H9 (cell line): ENCODE data around the gene HPS3. TPM values are rescaled to one million over a fixed set of nuclear protein-coding genes. Genes with fewer than 3 reads are reported as not detected.

Experiments
- DNase-seq: peaks from one replicate; pipeline ENCODE4 v3.0.0-alpha.2; 2017
- H2AFZ ChIP-seq: one replicate; pipeline ENCODE4 v1.6.1; 2013; ENCODE audit warnings: mild to moderate bottlenecking, low read length, control low read depth, moderate library complexity
- H2AK5ac ChIP-seq: 2 replicates; pipeline ENCODE4 v1.6.1; 2013; ENCODE audit warnings: low read length, control low read depth, mixed read lengths; ENCODE audit not compliant: insufficient read length
- H2BK120ac ChIP-seq: one replicate; pipeline ENCODE4 v1.6.1; 2013; ENCODE audit warnings: low read depth, mild to moderate bottlenecking, low read length, control low read depth, inconsistent platforms; ENCODE audit not compliant: poor library complexity, severe bottlenecking
- H2BK12ac ChIP-seq: 2 replicates; pipeline ENCODE4 v1.6.1; 2013; ENCODE audit warnings: low read length, control low read depth, mixed read lengths, low read depth; ENCODE audit not compliant: insufficient read length
- H2BK15ac ChIP-seq: 2 replicates; pipeline ENCODE4 v1.6.1; 2013; ENCODE audit warnings: low read depth, low read length, control low read depth
- H2BK20ac ChIP-seq: one replicate; pipeline ENCODE4 v1.6.1; 2013; ENCODE audit warnings: low read depth, mild to moderate bottlenecking, low read length, control low read depth, inconsistent platforms; ENCODE audit not compliant: poor library complexity, severe bottlenecking
- H2BK5ac ChIP-seq: 2 replicates; pipeline ENCODE4 v1.6.1; 2013; ENCODE audit warnings: low read length, control low read depth, mixed read lengths; ENCODE audit not compliant: insufficient read length
- H3K14ac ChIP-seq: 2 replicates; pipeline ENCODE4 v1.6.1; 2013; ENCODE audit warnings: low read length, control low read depth; ENCODE audit not compliant: insufficient read depth
- H3K18ac ChIP-seq: 2 replicates; pipeline ENCODE4 v1.6.1; 2013; ENCODE audit warnings: low read depth, mild to moderate bottlenecking, mixed read lengths, low read length, control low read depth; ENCODE audit not compliant: insufficient read length
- H3K23ac ChIP-seq: 2 replicates; pipeline ENCODE4 v1.6.1; 2013; ENCODE audit warnings: low read length, control low read depth, mixed read lengths, low read depth; ENCODE audit not compliant: insufficient read length
- H3K23me2 ChIP-seq: 2 replicates; pipeline ENCODE4 v1.6.1; 2013; ENCODE audit warnings: low read depth, mild to moderate bottlenecking, mixed read lengths, low read length, control low read depth; ENCODE audit not compliant: insufficient read length, poor library complexity, severe bottlenecking
- H3K27ac ChIP-seq: 2 replicates; pipeline ENCODE4 v1.5.1; 2013; ENCODE audit warnings: low read length, control low read depth, mixed read lengths, low read depth; ENCODE audit not compliant: insufficient read length
- H3K27me3 ChIP-seq: 2 replicates; pipeline ENCODE4 v1.6.1; 2013; ENCODE audit warnings: low read length, control low read depth, inconsistent platforms; ENCODE audit not compliant: insufficient read depth
- H3K4ac ChIP-seq: 2 replicates; pipeline ENCODE4 v1.6.1; 2013; ENCODE audit warnings: low read depth, mild to moderate bottlenecking, control low read depth, inconsistent platforms, low read length, moderate library complexity
- H3K4me1 ChIP-seq: 2 replicates; pipeline ENCODE4 v1.6.1; 2013; ENCODE audit warnings: low read length, control low read depth, inconsistent platforms; ENCODE audit not compliant: insufficient read depth
- H3K4me2 ChIP-seq: 2 replicates; pipeline ENCODE4 v1.6.1; 2013; ENCODE audit warnings: low read length, control low read depth, mixed read lengths; ENCODE audit not compliant: insufficient read length, insufficient read depth
- H3K56ac ChIP-seq: 2 replicates; pipeline ENCODE4 v1.6.1; 2013; ENCODE audit warnings: low read depth, mild to moderate bottlenecking, mixed read lengths, low read length, control low read depth; ENCODE audit not compliant: insufficient read length
- H3K79me1 ChIP-seq: 2 replicates; pipeline ENCODE4 v1.6.1; 2013; ENCODE audit warnings: low read depth, mild to moderate bottlenecking, moderate library complexity, low read length, control low read depth, inconsistent platforms; ENCODE audit not compliant: insufficient read depth, poor library complexity, severe bottlenecking
- H3K79me2 ChIP-seq: 2 replicates; pipeline ENCODE4 v1.6.1; 2013; ENCODE audit warnings: low read length, control low read depth, inconsistent platforms; ENCODE audit not compliant: insufficient read depth
- H3K9ac ChIP-seq: 2 replicates; pipeline ENCODE4 v1.6.1; 2013; ENCODE audit warnings: low read length, control low read depth, mixed read lengths; ENCODE audit not compliant: insufficient read length; ENCODE audit errors: extremely low read depth
- H3K9me3 ChIP-seq: one replicate; pipeline ENCODE4 v1.6.1; 2013; ENCODE audit warnings: low read depth, low read length, inconsistent platforms; ENCODE audit not compliant: control insufficient read depth
- H3T11ph ChIP-seq: one replicate; pipeline ENCODE4 v1.6.1; 2013; ENCODE audit warnings: mild to moderate bottlenecking, low read length, control low read depth, inconsistent platforms
- H4K20me1 ChIP-seq: one replicate; pipeline ENCODE4 v1.6.1; 2013; ENCODE audit not compliant: control insufficient read depth, insufficient read length, insufficient read depth
- H4K5ac ChIP-seq: 2 replicates; pipeline ENCODE4 v1.6.1; 2013; ENCODE audit warnings: low read depth, mild to moderate bottlenecking, mixed read lengths, low read length, control low read depth; ENCODE audit not compliant: insufficient read length
- H4K8ac ChIP-seq: replicated peaks from 2 replicates; pipeline ENCODE4 v1.6.1; 2013; ENCODE audit warnings: low read length, control low read depth, mixed read lengths, low read depth; ENCODE audit not compliant: insufficient read length
- H4K91ac ChIP-seq: 2 replicates; pipeline ENCODE4 v1.6.1; 2013; ENCODE audit warnings: low read depth, mild to moderate bottlenecking, moderate library complexity, mixed read lengths, low read length, control low read depth; ENCODE audit not compliant: insufficient read length
- H3K27ac Mint-ChIP-seq, 3 experiments: 2 replicates in 2 of 3; 3 replicates in 1 of 3; pipeline ENCODE4 v1.8.0; 2020 to 2021; ENCODE audit warnings: mixed read lengths in 3 of 3, mild to moderate bottlenecking in 1 of 3, moderate library complexity in 1 of 3
- H3K27me3 Mint-ChIP-seq: 2 replicates; pipeline ENCODE4 v1.8.0; 2021; ENCODE audit warnings: low read depth, mild to moderate bottlenecking, moderate library complexity, mixed read lengths
- H3K36me3 Mint-ChIP-seq, 3 experiments: 2 replicates in 2 of 3; 3 replicates in 1 of 3; pipeline ENCODE4 v1.8.0; 2020 to 2021; ENCODE audit warnings: low read depth in 3 of 3, mixed read lengths in 3 of 3; ENCODE audit not compliant: insufficient read depth in 1 of 3
- H3K4me1 Mint-ChIP-seq, 2 experiments: 2 replicates each; pipeline ENCODE4 v1.8.0; 2020; ENCODE audit warnings: mixed read lengths in 2 of 2
- H3K4me3 Mint-ChIP-seq, 2 experiments: 2 replicates in 1 of 2; 3 replicates in 1 of 2; pipeline ENCODE4 v1.8.0; 2020 to 2021; ENCODE audit warnings: mild to moderate bottlenecking in 2 of 2, mixed read lengths in 2 of 2, moderate library complexity in 1 of 2
- H3K9me3 Mint-ChIP-seq, 2 experiments: 2 replicates in 1 of 2; 3 replicates in 1 of 2; pipeline ENCODE4 v1.8.0; 2020; ENCODE audit warnings: mild to moderate bottlenecking in 2 of 2, mixed read lengths in 2 of 2, moderate library complexity in 1 of 2
- CTCF ChIP-seq: fragments of 200-600 bp; sonication (generic); conservative IDR thresholded peaks from 3 replicates; pipeline ENCODE4 v1.8.0; 2021; ENCODE audit warnings: antibody characterized with exemption, mild to moderate bottlenecking
- WGBS: extraction: QIAGEN DNeasy Blood & Tissue Kit; methylation state at CpG from one replicate; pipeline ENCODE4 v1.1.7; 2013; ENCODE audit warnings: missing lambda C conversion rate, low lambda C conversion rate, mixed read lengths; ENCODE audit not compliant: insufficient read length; ENCODE audit errors: extremely low coverage; 5-methylcytosine and 5-hydroxymethylcytosine counted together
- total RNA-seq: library from RNA; stranded (reverse); gene quantifications from 2 replicates; pipeline ENCODE4 v1.2.1, GENCODE V29; 2021

HPS3 gene
- total RNA-seq, 1 experiment from 2014 or later = 46.5 TPM

- peaks cover 2% of the 10 kb centered on the region; the same call in 1 of the 2 replicates for H3K79me2 ChIP-seq
- no peak overlapping the region for H2BK20ac ChIP-seq
- H3K9me3 Mint-ChIP-seq = no peaks in the 10 kb centered on the region
- no peak overlapping the region for H3K4me2 ChIP-seq
- no peak overlapping the region for H2BK12ac ChIP-seq
- WGBS = no CpG with 5 or more reads among the region's 3 CpGs
- no peaks in the 10 kb centered on the region for H3K27me3 ChIP-seq
- H4K5ac ChIP-seq = no peak overlapping the region
- no peak overlapping the region for H3K18ac ChIP-seq
- H3K4me1 Mint-ChIP-seq = peaks cover 56% of the 10 kb centered on the region in 2 experiments
- no peak overlapping the region for H2BK5ac ChIP-seq
- no peak overlapping the region for H4K8ac ChIP-seq
- peaks cover 0 to 32% (median 17%) of the 10 kb centered on the region in 3 experiments; a peak in 6 of 7 replicates for H3K36me3 Mint-ChIP-seq
- no peak overlapping the region for H3K23ac ChIP-seq
- no peak overlapping the region for H3K14ac ChIP-seq
- no peak overlapping the region for H3K27ac ChIP-seq
- H2AK5ac ChIP-seq = no peak overlapping the region
- no peak overlapping the region for H4K91ac ChIP-seq
- H3K4me1 ChIP-seq = peaks cover 3% of the 10 kb centered on the region; the same call in 1 of the 2 replicates
- no peak overlapping the region for H2BK15ac ChIP-seq
- no peaks in the 10 kb centered on the region for H3K9me3 ChIP-seq
- no peaks in the 10 kb centered on the region for H3K23me2 ChIP-seq
- H3K27me3 Mint-ChIP-seq = no peaks in the 10 kb centered on the region
- H3T11ph ChIP-seq = no peak overlapping the region
- no peak for TF ChIP-seq CTCF
- no peaks in the 10 kb centered on the region for H4K20me1 ChIP-seq
- no peak overlapping the region for H2BK120ac ChIP-seq
- H3K9ac ChIP-seq = no peak overlapping the region
- H3K4ac ChIP-seq = no peak overlapping the region
- H3K4me3 Mint-ChIP-seq = no peak overlapping the region
- no peak overlapping the region for H3K56ac ChIP-seq
- DNase-seq = no peak
- H3K27ac Mint-ChIP-seq = peak overlapping the region in 1 of 3 experiments; percentile 73; a peak in 3 of 7 replicates
- H2AFZ ChIP-seq = no peak overlapping the region
- H3K79me1 ChIP-seq = peaks cover 4% of the 10 kb centered on the region
Measured at GRCh38 chr3:149134575-149134974, 5.1 kb downstream of the HPS3 start.
